ENCODE measurements around the gene MINDY3.

Gene MINDY3

DNA sequence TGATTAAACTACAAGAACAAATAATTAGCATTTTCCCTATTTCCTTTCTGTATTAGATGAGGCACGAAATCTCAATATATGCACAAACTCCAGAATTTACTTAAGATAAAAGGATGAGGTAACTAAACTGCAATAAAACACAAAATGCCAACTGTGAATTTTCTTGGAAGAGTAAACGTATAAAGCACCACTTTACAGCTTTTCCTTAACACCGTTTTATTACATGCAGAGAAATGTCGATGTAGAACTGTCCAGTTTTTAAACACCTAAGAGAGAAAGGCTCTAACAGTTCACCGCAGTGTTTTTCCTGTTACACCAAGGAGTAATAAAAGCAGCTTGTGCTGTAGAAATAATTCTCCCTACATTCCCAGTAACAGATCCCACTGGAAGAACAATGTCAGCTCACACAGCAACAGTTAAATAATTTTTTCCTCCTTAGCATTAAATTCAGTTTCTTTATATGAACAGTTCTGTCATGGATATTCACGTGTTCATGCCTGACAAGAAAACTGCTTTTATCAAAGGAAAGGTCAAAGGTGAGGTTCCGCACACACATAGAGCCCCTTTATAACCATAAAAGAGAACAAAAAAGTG is 52.0 kb downstream of the MINDY3 start (continued):
- no peak for TF ChIP-seq ZNF704 (tag by site-specific recombination; IDR thresholded peaks at IDR 0.05)
- no peak for TF ChIP-seq ZNF654 (tag by site-specific recombination; IDR thresholded peaks at IDR 0.05; ENCODE audit: low read depth)
- TF ChIP-seq, protein P1, sequence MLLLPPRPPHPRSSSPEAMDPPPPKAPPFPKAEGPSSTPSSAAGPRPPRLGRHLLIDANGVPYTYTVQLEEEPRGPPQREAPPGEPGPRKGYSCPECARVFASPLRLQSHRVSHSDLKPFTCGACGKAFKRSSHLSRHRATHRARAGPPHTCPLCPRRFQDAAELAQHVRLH (tag by site-specific recombination; IDR thresholded peaks at IDR 0.05), result peak; percentile 57; the same call in 1 of the 2 replicates
- no peak for TF ChIP-seq RBAK (tag by site-specific recombination; IDR thresholded peaks at IDR 0.05)
- TF ChIP-seq OSR2 (tag by site-specific recombination; IDR thresholded peaks at IDR 0.05), result peak; percentile 92
- TF ChIP-seq, protein P2, sequence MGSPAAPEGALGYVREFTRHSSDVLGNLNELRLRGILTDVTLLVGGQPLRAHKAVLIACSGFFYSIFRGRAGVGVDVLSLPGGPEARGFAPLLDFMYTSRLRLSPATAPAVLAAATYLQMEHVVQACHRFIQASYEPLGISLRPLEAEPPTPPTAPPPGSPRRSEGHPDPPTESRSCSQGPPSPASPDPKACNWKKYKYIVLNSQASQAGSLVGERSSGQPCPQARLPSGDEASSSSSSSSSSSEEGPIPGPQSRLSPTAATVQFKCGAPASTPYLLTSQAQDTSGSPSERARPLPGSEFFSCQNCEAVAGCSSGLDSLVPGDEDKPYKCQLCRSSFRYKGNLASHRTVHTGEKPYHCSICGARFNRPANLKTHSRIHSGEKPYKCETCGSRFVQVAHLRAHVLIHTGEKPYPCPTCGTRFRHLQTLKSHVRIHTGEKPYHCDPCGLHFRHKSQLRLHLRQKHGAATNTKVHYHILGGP (tag by site-specific recombination; IDR thresholded peaks at IDR 0.05), result peak; percentile 84
- TF ChIP-seq ZNF626 (tag by site-specific recombination; IDR thresholded peaks at IDR 0.05), result no peak
- no peak for TF ChIP-seq ZNF785 (tag by site-specific recombination; IDR thresholded peaks at IDR 0.05)
- no peak for TF ChIP-seq ZNF350 (tag by site-specific recombination; IDR thresholded peaks at IDR 0.05)
- TF ChIP-seq OVOL3 (tag by site-specific recombination; IDR thresholded peaks at IDR 0.05), result peak; percentile 92
- 0 out of 2 replicates have a peak, but pooled peaks have one; percentile 9 for TF ChIP-seq ZNF600 (tag by site-specific recombination; IDR thresholded peaks at IDR 0.05)
- TF ChIP-seq, protein P3, sequence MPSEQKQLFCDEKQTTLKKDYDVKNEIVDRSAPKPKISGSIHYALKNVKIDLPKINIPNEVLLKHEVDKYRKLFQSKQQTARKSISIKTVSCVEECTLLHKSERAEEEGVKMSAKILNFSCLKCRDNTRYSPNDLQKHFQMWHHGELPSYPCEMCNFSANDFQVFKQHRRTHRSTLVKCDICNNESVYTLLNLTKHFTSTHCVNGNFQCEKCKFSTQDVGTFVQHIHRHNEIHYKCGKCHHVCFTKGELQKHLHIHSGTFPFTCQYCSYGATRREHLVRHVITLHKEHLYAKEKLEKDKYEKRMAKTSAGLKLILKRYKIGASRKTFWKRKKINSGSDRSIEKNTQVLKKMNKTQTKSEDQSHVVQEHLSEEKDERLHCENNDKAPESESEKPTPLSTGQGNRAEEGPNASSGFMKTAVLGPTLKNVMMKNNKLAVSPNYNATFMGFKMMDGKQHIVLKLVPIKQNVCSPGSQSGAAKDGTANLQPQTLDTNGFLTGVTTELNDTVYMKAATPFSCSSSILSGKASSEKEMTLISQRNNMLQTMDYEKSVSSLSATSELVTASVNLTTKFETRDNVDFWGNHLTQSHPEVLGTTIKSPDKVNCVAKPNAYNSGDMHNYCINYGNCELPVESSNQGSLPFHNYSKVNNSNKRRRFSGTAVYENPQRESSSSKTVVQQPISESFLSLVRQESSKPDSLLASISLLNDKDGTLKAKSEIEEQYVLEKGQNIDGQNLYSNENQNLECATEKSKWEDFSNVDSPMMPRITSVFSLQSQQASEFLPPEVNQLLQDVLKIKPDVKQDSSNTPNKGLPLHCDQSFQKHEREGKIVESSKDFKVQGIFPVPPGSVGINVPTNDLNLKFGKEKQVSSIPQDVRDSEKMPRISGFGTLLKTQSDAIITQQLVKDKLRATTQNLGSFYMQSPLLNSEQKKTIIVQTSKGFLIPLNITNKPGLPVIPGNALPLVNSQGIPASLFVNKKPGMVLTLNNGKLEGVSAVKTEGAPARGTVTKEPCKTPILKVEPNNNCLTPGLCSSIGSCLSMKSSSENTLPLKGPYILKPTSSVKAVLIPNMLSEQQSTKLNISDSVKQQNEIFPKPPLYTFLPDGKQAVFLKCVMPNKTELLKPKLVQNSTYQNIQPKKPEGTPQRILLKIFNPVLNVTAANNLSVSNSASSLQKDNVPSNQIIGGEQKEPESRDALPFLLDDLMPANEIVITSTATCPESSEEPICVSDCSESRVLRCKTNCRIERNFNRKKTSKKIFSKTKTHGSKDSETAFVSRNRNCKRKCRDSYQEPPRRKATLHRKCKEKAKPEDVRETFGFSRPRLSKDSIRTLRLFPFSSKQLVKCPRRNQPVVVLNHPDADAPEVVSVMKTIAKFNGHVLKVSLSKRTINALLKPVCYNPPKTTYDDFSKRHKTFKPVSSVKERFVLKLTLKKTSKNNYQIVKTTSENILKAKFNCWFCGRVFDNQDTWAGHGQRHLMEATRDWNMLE (tag by site-specific recombination; conservative IDR thresholded peaks at IDR 0.05; ENCODE audit: low read depth), result no peak
- TF ChIP-seq ZNF114 (tag by site-specific recombination; IDR thresholded peaks at IDR 0.05), result no peak
- TF ChIP-seq ZNF623 (tag by site-specific recombination; IDR thresholded peaks at IDR 0.05), result no peak
- TF ChIP-seq ZNF677 (tag by site-specific recombination; IDR thresholded peaks at IDR 0.05), result no peak
- 0 out of 2 replicates have a peak, but pooled peaks have one; percentile 26 for TF ChIP-seq ZBTB8A (tag by site-specific recombination; IDR thresholded peaks at IDR 0.05)
- TF ChIP-seq SCRT2 (tag by site-specific recombination; IDR thresholded peaks at IDR 0.05), result 0 out of 2 replicates have a peak, but pooled peaks have one; percentile 19
- no peak for TF ChIP-seq ZNF670 (tag by site-specific recombination; IDR thresholded peaks at IDR 0.05; ENCODE audit: low read depth)
- TF ChIP-seq ZSCAN4 (tag by site-specific recombination; IDR thresholded peaks at IDR 0.05), result no peak
- TF ChIP-seq REPIN1 (tag by site-specific recombination; IDR thresholded peaks at IDR 0.05; ENCODE audit: low read depth), result no peak
- peak; percentile 77 for TF ChIP-seq ATF2 (tag by site-specific recombination; IDR thresholded peaks at IDR 0.05; ENCODE audit: low read depth)
- TF ChIP-seq ZEB2 (tag by site-specific recombination; IDR thresholded peaks at IDR 0.05), result 0 out of 2 replicates have a peak, but pooled peaks have one; percentile 34
- TF ChIP-seq ZBTB6 (tag by site-specific recombination; IDR thresholded peaks at IDR 0.05), result no peak
- TF ChIP-seq, protein P4, sequence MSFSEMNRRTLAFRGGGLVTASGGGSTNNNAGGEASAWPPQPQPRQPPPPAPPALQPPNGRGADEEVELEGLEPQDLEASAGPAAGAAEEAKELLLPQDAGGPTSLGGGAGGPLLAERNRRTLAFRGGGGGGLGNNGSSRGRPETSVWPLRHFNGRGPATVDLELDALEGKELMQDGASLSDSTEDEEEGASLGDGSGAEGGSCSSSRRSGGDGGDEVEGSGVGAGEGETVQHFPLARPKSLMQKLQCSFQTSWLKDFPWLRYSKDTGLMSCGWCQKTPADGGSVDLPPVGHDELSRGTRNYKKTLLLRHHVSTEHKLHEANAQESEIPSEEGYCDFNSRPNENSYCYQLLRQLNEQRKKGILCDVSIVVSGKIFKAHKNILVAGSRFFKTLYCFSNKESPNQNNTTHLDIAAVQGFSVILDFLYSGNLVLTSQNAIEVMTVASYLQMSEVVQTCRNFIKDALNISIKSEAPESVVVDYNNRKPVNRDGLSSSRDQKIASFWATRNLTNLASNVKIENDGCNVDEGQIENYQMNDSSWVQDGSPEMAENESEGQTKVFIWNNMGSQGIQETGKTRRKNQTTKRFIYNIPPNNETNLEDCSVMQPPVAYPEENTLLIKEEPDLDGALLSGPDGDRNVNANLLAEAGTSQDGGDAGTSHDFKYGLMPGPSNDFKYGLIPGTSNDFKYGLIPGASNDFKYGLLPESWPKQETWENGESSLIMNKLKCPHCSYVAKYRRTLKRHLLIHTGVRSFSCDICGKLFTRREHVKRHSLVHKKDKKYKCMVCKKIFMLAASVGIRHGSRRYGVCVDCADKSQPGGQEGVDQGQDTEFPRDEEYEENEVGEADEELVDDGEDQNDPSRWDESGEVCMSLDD (tag by site-specific recombination; IDR thresholded peaks at IDR 0.05), result no peak
- TF ChIP-seq ZNF792 (tag by site-specific recombination; IDR thresholded peaks at IDR 0.05), result no peak

Data from HEK293 (cell line).